ENCODE data around the gene MDM4. TPM values are rescaled to one million over a fixed set of nuclear protein-coding genes. Genes with fewer than 3 reads are reported as not detected.
A peak's percentile ranks its signal among the peaks of the same experiment; 100 is the strongest.
"Not testable (repeated sequence)": the region's sequence is repeated elsewhere in the genome, so short reads cannot be mapped to it uniquely, and the experiment has no call there.

MDM4 gene
- total RNA-seq, 1 donor from 2014 or later: 30.8 TPM

DNA sequence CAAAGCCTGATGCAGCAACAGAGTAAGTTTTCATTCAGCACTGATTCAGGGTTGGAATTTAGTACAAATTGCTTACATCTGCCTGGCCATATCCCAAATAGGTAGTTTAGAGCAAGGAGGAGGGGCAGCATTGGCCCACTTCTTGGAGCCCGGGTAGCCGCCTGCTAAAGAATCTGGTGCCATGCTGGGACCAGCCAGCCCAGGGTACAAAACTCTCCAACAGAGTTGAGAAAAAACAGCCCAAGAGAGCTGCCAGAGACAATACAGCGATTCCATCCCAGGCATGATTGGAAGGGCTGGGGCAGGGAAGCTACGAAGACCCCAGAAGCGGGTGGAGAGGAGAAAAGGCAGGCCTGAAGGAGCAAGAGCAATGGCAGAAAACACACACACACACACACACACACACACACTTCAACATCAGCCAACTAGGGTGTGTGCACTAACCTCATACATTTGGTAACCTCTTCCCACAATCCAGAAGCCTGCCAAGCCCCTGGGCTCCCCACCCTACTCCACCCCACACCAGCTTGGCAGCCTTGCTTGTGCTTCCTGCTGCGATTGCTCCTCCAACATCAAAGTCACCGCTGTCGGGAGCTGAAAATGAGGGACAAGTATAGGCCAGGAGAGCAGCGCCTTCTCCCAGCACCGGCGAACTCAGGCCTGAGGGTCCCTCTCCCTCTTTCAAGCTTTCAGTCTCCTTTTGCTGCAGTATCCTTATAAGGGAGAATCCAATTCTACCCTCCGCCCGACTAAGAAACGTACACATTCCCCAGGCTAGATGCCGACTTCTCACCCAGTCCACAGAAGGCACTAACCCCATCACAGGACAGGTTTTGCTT is 22.8 kb upstream of the MDM4 start:
- DNase-seq: no peak

- peak; percentile 85 for DNase-seq
Measured at GRCh38 chr1:204493984-204494280, 22.3 kb upstream of the MDM4 start.

DNA sequence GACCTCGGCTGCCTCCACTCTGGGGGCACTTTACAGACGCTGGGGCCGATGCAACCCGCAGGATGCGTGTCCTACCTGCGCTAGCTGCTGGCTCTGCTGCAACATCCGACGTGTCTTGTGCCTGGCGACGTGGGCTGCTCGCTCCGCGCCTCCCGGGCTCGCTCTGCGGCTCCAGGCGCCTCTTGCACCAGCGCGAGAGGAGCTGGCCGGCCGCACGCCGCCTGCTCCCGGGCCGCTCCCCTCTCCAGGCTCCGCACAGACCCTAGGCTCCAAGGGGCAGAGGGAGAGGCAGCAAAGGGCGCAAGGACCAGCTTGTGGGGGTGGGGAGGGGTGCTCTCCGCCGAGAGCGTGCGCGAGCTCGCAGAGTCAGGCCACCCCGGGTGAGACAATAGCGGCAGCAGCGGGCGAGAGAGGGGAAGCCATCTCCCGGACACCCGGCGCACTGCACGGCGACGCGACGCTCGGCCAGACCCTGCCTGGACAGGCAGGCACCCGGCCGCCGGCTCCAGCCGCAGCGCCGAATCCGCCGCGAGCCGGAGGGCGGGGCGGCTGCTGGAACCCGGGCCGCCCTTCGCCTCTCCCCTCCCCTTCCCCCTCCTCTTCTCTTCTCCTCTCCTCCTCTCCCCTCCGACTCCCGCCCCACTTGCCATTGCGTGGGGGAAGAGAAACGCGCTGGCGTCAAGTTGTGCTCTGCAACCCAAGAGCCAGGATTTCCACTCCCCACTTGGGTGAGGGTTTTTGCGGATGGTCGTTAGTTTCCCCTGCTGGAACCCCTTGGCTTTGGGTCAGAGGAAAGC is 21.7 kb upstream of the MDM4 start, which contains the start of gene PIK3C2B:
Gene PIK3C2B, minus strand, starts transcription at position 525 of the 797 bp plus-strand sequence. CDS start 25,003 bp downstream, outside the sequence.
- DNase-seq: peak; percentile 90

DNA sequence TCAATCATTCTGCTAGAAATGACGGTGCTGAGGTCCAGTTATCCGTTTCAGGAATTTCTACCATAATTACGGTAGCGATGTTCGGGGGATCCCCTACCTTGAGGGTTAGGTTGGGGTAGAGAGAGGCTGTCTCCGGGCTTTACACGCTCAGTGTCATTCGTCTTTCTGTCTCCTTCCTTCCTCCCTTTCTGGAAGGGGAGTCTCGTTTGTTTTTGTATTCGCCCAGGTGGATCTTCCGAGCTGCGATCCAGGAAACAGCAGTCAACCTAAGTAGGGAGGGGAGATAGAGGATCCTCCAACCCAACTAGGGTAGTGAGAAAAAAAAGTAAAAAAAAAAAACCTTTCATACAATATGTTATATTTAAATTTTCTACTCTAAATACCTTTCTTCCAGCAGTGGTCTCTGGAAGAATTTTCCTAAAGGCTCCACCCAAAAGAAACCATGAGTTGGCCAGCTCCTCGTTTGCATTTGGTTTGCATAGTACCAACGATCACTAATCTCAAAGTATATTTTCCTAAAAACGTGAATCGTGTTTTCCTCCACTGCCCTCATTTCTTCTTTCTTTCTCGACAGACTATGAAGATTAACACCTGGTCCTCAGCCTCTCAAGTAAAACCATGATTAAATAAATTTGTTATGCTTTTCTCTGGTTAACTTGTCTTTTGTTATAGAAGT is 21.0 kb upstream of the MDM4 start:
- no peak for DNase-seq

GRCh38 chr1:204495777-204496176 is 20.4 kb upstream of the MDM4 start:
- no peak for DNase-seq

- no peak for DNase-seq
Measured at GRCh38 chr1:204498981-204499380, 17.2 kb upstream of the MDM4 start.

- DNase-seq: no peak
Measured at GRCh38 chr1:204499511-204500468, 16.4 kb upstream of the MDM4 start.

DNA sequence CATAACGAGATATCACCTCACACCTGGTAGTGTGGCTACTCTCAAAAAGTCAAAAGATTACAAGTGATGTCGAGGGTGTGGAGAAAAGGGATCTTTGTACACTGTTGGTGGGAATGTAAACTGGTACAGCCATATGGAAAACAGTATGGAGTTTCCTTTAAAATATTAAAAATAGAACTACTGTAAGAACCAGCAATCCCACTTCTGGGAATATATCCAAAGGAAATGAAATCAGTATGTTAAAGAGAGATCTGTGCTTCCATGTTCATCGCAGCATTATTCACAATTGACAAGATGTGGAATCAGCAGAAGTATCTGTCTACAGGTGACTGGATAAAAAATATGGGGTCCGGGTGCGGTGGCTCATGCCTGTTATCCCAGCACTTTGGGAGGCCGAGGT is 14.0 kb upstream of the MDM4 start:
- no peak for DNase-seq

GRCh38 chr1:204503122-204503912 is 12.9 kb upstream of the MDM4 start:
- peak; percentile 84 for DNase-seq

DNA sequence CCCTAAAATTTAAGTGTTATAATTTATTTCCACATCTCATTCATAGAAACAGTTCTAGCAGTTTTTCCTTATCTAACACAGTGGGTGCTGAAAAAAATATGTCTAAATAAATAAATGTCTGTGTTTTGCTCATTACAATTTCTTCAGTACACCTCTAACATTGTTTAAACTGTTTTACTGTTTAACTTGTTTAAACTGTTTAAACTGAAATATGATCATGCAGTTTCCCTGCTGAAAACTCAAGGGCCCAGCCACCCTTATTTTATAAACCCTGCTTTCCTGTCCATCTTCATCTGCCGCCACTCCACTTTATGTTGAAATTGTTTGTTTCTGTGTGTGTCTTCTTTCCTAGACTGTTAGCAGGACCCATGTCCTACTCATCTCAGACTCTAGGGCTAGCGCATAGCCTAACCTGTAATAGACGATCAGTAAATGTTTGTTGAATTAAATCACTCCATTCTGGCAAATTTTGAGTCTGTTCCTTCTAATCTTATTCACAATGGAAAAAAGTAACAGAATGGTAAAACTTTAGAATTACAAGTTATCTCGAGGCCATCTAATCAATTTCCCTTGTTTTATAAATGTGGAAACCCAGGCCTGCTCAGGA is 12.2 kb upstream of the MDM4 start:
- DNase-seq: no peak

DNA sequence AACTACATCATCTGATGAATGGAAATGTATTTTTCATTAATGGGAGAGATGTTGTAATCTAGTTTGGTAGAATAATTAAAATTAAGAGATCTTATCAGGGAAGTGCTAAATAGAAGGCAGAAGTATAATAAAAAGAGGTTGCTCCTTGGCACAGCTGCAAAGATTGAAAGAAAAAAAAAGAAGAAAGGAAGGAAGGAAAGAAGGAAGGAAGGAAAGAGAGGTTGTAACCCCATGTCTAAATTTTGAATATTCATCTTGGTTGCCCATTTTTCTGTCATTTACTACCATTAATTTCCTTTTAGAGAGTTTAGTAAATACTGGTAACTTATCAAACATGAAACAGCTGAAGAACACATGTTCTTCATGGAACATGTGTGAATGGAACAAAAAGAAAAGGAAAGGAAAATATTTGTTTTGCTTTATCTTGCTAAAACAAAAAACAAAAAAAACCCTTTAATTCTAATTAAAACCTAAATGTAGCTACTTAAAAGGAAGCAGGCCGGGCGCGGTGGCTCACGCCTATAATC is 10.5 kb upstream of the MDM4 start:
- DNase-seq: peak; percentile 42

DNA sequence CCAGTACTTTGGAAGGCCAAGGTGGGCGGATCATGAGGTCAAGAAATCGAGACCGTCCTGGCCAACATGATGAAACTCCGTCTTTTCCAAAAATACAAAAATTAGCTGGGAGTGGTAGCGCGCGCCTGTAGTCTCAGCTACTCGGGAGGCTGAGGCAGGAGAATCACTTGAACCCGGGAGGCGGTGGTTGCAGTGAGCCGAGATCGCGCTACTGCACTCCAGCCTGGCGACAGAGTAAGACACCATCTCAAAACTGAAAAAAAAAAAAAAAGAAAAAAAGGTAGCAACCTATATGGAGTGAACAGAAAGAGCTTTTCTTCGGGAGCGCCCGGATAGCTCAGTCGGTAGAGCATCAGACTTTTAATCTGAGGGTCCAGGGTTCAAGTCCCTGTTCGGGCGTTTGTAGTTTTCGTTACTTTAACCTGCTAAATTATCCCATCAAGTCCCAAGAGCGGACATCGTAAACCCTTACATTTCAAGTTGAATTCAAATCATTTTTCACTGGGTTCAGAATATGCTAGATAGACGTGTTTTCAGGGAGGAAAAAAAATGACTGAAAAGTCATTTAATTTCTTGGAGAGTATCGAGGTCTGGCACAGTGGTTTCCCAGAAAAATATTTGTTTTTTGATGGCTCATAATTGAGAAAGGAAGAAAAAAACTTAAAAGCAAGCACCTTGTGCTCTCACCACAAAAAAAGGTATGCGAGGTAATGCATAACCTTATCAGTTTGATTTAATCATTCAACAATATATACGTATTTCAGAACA is 9.8 kb upstream of the MDM4 start:
- DNase-seq: peak; percentile 87

DNA sequence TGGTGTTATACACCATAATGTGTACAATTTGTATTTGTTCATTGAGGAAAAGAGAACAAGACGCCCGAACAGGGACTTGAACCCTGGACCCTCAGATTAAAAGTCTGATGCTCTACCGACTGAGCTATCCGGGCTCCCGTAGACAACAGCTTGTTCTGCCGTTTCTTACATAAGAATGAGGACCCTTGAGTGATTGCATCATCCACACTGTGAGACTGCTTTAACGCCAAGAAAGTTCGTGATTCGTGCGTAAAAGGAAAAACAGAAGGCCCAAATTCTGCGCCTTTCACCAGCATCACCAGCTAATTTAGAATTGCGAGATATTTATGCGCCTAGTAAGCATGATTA is 9.3 kb upstream of the MDM4 start:
- DNase-seq: peak; percentile 96

DNA sequence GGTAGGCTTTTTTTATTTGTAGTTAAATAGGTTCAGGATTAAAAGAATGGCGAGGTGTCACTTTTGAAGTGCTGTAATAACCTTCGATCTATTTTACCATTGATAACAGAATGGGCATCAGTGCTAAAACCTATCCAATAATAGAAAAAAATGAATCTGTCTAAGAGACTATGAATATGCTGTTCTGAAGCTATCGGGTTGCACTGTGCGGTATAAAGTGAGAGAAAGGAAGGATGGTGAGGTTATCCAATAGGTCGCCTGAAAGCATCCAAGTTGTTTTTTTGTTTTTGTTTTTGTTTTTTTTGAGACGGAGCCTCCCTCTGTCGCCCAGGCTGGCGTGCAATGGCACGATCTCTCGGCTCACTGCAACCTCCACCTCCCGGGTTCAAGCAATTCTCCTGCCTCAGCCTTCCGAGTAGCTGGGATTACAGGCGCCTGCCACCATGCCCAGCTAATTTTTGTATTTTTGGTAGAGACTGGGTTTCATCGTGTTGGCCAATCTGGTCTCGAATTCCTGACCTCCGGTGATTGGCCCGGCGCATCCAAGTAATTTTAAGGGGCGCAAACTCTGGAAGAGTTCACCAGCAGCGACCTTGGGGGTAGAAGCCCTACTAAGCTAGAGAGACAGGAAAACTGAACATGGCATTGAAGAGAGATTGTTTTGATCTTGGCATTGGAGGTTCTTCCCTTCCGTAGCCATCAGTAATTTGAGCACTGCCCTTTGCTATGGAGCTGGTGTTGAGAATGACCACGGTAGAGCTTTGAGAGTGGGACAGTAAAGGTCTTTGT is 8.7 kb upstream of the MDM4 start:
- DNase-seq: peak; percentile 59

DNA sequence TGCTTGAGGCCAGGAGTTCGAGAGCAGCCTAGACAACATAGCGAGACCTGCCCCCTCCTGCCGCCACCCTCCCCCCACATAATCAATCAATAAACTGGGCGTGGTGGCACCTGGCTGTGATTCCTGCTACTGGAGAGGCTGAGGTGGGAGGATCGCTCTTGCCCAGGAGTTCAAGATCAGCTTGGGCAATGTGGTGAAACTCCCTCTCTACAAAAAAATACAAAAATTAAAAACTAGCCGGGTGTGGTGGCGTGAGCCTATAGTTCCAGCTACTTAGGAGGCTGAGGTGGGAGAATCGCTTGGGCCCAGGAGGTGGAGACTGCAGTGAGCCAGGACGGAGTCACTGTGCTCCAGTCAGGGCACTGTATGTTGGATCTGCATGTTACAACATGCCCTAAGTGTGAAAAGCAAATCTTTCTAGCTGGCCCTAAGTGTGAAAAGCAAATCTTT is 7.0 kb upstream of the MDM4 start:
- no peak for DNase-seq

GRCh38 chr1:204511366-204511765 is 4.8 kb upstream of the MDM4 start:
- no peak for DNase-seq

DNA sequence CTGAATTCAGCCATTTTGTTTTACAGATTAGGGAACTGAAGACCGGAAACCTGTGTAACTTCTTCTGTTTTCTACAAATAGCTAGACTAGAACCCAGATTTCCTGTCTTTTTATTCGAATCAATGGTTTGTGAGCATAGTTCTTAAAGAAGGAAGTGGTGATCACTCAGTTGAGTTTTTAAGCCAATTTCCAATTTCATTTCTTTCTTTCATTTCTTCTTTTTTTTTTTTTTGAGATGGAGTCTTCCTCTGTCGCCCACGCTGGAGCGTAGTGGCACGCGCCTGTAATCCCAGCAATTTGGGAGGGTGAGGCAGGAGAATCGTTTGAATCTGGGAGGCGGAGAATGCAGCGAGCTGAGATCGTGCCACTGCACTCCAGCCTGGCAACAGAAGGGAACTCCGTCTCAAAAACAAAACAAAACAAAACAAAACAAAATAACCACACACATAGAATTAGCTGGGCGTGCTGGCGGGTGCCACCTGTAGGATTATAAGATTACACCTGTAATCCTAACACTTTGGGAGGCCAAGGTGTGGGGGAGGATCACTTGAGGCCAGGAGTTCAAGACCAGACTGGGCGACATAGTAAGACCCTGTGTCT is 3.0 kb upstream of the MDM4 start:
- peak; percentile 27 for DNase-seq

GRCh38 chr1:204514828-204515227 is 1.4 kb upstream of the MDM4 start:
- no peak for DNase-seq

GRCh38 chr1:204517382-204517781 is 1.2 kb downstream of the MDM4 start:
- not testable (repeated sequence) for DNase-seq

Data from dermis blood vessel endothelial cell (primary cell).